A204.1 (cell line): ENCODE measurements around the gene CTRB1.
"Not testable (repeated sequence)": the region's sequence is repeated elsewhere in the genome, so short reads cannot be mapped to it uniquely, and the experiment has no call there.

ENCODE experiments used
- FAIRE-seq: peaks from 2 replicates; lab custom pipeline; 2012; peaks lifted over from hg19 to GRCh38; lab: Jason Lieb, UNC

CTRB1 gene

GRCh38 chr16:75204410-75204758, 14.4 kb upstream of the CTRB1 start:
- FAIRE-seq, result no peak

- FAIRE-seq, result not testable (repeated sequence)
Measured at GRCh38 chr16:75204905-75205304, 13.9 kb upstream of the CTRB1 start.

- not testable (repeated sequence) for FAIRE-seq
Measured at GRCh38 chr16:75205438-75205837, 13.3 kb upstream of the CTRB1 start.

GRCh38 chr16:75205961-75206748, 12.6 kb upstream of the CTRB1 start:
- FAIRE-seq, result not testable (repeated sequence)

GRCh38 chr16:75206749-75207451, 11.9 kb upstream of the CTRB1 start, which contains the start of gene CTRB2:
CTRB2 (minus strand) TSS chr16:75207161; CDS start chr16:75207141, 20 bp downstream.
- no peak for FAIRE-seq

- no peak for FAIRE-seq
Measured at GRCh38 chr16:75207831-75208230, 11.0 kb upstream of the CTRB1 start.

GRCh38 chr16:75208242-75208825, 10.5 kb upstream of the CTRB1 start:
- FAIRE-seq, result no peak

GRCh38 chr16:75208861-75209505, 9.8 kb upstream of the CTRB1 start:
- FAIRE-seq, result no peak

- not testable (repeated sequence) for FAIRE-seq
Measured at GRCh38 chr16:75209514-75209913, 9.3 kb upstream of the CTRB1 start.

- no peak for FAIRE-seq
Measured at GRCh38 chr16:75209944-75210343, 8.8 kb upstream of the CTRB1 start.

GRCh38 chr16:75211286-75211685, 7.5 kb upstream of the CTRB1 start:
- FAIRE-seq, result not testable (repeated sequence)

- no peak for FAIRE-seq
Measured at GRCh38 chr16:75216127-75216526, 2.7 kb upstream of the CTRB1 start.

GRCh38 chr16:75216576-75216975, 2.2 kb upstream of the CTRB1 start:
- no peak for FAIRE-seq

- FAIRE-seq, result no peak
Measured at GRCh38 chr16:75217389-75217851, 1.4 kb upstream of the CTRB1 start.

GRCh38 chr16:75219088-75219487, 300 bp downstream of the CTRB1 start:
- no peak for FAIRE-seq

GRCh38 chr16:75219838-75220237, 1.1 kb downstream of the CTRB1 start:
- FAIRE-seq, result no peak

- FAIRE-seq, result no peak
Measured at GRCh38 chr16:75222271-75222783, 3.5 kb downstream of the CTRB1 start.

- FAIRE-seq, result not testable (repeated sequence)
Measured at GRCh38 chr16:75223129-75223528, 4.3 kb downstream of the CTRB1 start.

GRCh38 chr16:75224306-75225082, 5.7 kb downstream of the CTRB1 start:
- FAIRE-seq, result no peak

GRCh38 chr16:75225092-75225491, 6.3 kb downstream of the CTRB1 start:
- FAIRE-seq, result no peak

- no peak for FAIRE-seq
Measured at GRCh38 chr16:75225678-75226515, 7.1 kb downstream of the CTRB1 start.
